Left ventricle myocardium inferior (tissue), 1 donor: ENCODE data around the gene PLEK. TPM values are rescaled to one million over a fixed set of nuclear protein-coding genes. Genes with fewer than 3 reads are reported as not detected.

Experiments used
- DNase-seq: peaks from one replicate; pipeline ENCODE4 v3.0.0-alpha.2; 2020
- H3K27ac ChIP-seq: fragments of 200-600 bp; replicated peaks from 2 replicates; pipeline ENCODE4 v1.8.0; 2021
- H3K27me3 ChIP-seq: fragments of 200-600 bp; 2 replicates; pipeline ENCODE4 v1.8.0; 2021; ENCODE audit warnings: low read depth
- H3K36me3 ChIP-seq: fragments of 200-600 bp; 2 replicates; pipeline ENCODE4 v1.8.0; 2021
- H3K4me1 ChIP-seq: fragments of 200-600 bp; 2 replicates; pipeline ENCODE4 v1.8.0; 2021
- H3K4me3 ChIP-seq: fragments of 200-600 bp; 2 replicates; pipeline ENCODE4 v1.8.0; 2021; ENCODE audit warnings: mild to moderate bottlenecking, moderate library complexity
- H3K9me3 ChIP-seq: fragments of 200-600 bp; replicated peaks from 2 replicates; pipeline ENCODE4 v1.8.0; 2021
- CTCF ChIP-seq: fragments of 200-600 bp; IDR thresholded peaks from 2 replicates; pipeline ENCODE4 v1.8.0; 2021; ENCODE audit warnings: antibody characterized with exemption, mild to moderate bottlenecking, borderline replicate concordance
- intact Hi-C: fragments of 100-400 bp; cut with micrococcal nuclease; formaldehyde crosslinking; loops from one replicate; pipeline ENCODE4 v1.11.0; 2022
- total RNA-seq: library from RNA; stranded (reverse); fragmentation: NEBNext Ultra II Directional; extraction: Animal tissue kit (Norgen Biotek cat#: 25700); gene quantifications from one replicate; pipeline ENCODE4 v1.2.1, GENCODE V29; 2021
- donor health status: DM: no; HTN: yes; CAD: no; lungs with severe emphysema.

The PLEK gene
- total RNA-seq, 1 donor from 2014 or later, result 4.8 TPM

GRCh38 chr2:68426446-68426845 is 61.4 kb downstream of the PLEK start:
- Histone ChIP-seq H3K4me1 (peaks cover 10% of the 10 kb centered on the region), H3K27me3 (no peaks in the 10 kb centered on the region), H3K9me3 (no peaks in the 10 kb centered on the region), H3K36me3 (no peaks in the 10 kb centered on the region), H3K27ac (no peak overlapping the region), H3K4me3 (no peak overlapping the region)
- DNase-seq, result no peak
- TF ChIP-seq CTCF, result no peak
- intact Hi-C loops, result no loop called here

- peaks cover 10% of the 10 kb centered on the region for H3K4me1 ChIP-seq
- intact Hi-C loops, result no loop called here
- H3K4me3 ChIP-seq, result no peak overlapping the region
- TF ChIP-seq CTCF, result no peak
- H3K9me3 ChIP-seq, result no peaks in the 10 kb centered on the region
- H3K36me3 ChIP-seq, result no peaks in the 10 kb centered on the region
- H3K27ac ChIP-seq, result no peak overlapping the region
- DNase-seq, result no peak
- no peaks in the 10 kb centered on the region for H3K27me3 ChIP-seq
Observed at GRCh38 chr2:68426848-68427579, 61.9 kb downstream of the PLEK start.

GRCh38 chr2:68428126-68428525 is 63.0 kb downstream of the PLEK start:
- Histone ChIP-seq H3K36me3 (no peaks in the 10 kb centered on the region), H3K4me1 (peaks cover 10% of the 10 kb centered on the region), H3K4me3 (no peak overlapping the region), H3K27ac (no peak overlapping the region), H3K27me3 (no peaks in the 10 kb centered on the region), H3K9me3 (no peaks in the 10 kb centered on the region)
- DNase-seq, result no peak
- TF ChIP-seq CTCF, result no peak
- intact Hi-C loops, result no loop called here

- no peaks in the 10 kb centered on the region for H3K36me3 ChIP-seq
- intact Hi-C loops, result no loop called here
- peaks cover 10% of the 10 kb centered on the region for H3K4me1 ChIP-seq
- DNase-seq, result no peak
- no peak for TF ChIP-seq CTCF
- no peak overlapping the region for H3K27ac ChIP-seq
- H3K4me3 ChIP-seq, result no peak overlapping the region
- no peaks in the 10 kb centered on the region for H3K27me3 ChIP-seq
- no peaks in the 10 kb centered on the region for H3K9me3 ChIP-seq
Observed at GRCh38 chr2:68428746-68429145, 63.7 kb downstream of the PLEK start.

GRCh38 chr2:68429311-68429826 is 64.3 kb downstream of the PLEK start:
- peaks cover 10% of the 10 kb centered on the region for H3K4me1 ChIP-seq
- TF ChIP-seq CTCF, result no peak
- H3K27me3 ChIP-seq, result no peaks in the 10 kb centered on the region
- no peaks in the 10 kb centered on the region for H3K36me3 ChIP-seq
- H3K4me3 ChIP-seq, result no peak overlapping the region
- no peak for DNase-seq
- intact Hi-C loops, result no loop called here
- no peak overlapping the region for H3K27ac ChIP-seq
- no peaks in the 10 kb centered on the region for H3K9me3 ChIP-seq
